Chondrocyte (in vitro differentiated cells): ENCODE data around the gene SALL1. TPM values are rescaled to one million over a fixed set of nuclear protein-coding genes. Genes with fewer than 3 reads are reported as not detected.

Experiments used
- DNase-seq: peaks from one replicate; pipeline ENCODE4 v3.0.0; 2021; ENCODE audit warnings: mixed read lengths, low spot score
- H3K27ac Mint-ChIP-seq: one replicate; pipeline ENCODE4 v1.8.0; 2021; ENCODE audit warnings: mild to moderate bottlenecking, moderate library complexity, mixed read lengths; ENCODE audit not compliant: unreplicated experiment
- H3K27me3 Mint-ChIP-seq: 2 replicates; pipeline ENCODE4 v1.8.0; 2021; ENCODE audit warnings: low read depth, mixed read lengths
- H3K36me3 Mint-ChIP-seq: 2 replicates; pipeline ENCODE4 v1.8.0; 2021; ENCODE audit warnings: low read depth, mixed read lengths
- H3K4me1 Mint-ChIP-seq: 2 replicates; pipeline ENCODE4 v1.8.0; 2021; ENCODE audit warnings: low read depth, mild to moderate bottlenecking, mixed read lengths
- H3K4me3 Mint-ChIP-seq: one replicate; pipeline ENCODE4 v1.8.0; 2021; ENCODE audit warnings: mild to moderate bottlenecking, moderate library complexity, mixed read lengths; ENCODE audit not compliant: unreplicated experiment
- H3K9me3 Mint-ChIP-seq: 2 replicates; pipeline ENCODE4 v1.8.0; 2021; ENCODE audit warnings: low read depth, mixed read lengths
- CTCF ChIP-seq: fragments of 200-600 bp; sonication (generic); IDR thresholded peaks from 2 replicates; pipeline ENCODE4 v1.5.0; 2021; ENCODE audit warnings: antibody characterized with exemption, mild to moderate bottlenecking, moderate library complexity
- total RNA-seq: library from RNA; stranded (reverse); gene quantifications from 3 replicates; pipeline ENCODE4 v1.2.1, GENCODE V29; 2021

SALL1 gene
- total RNA-seq, 1 donor from 2014 or later: 0.20 TPM

- DNase-seq: no peak
- Mint-ChIP-seq H3K27ac (no peak overlapping the region), H3K36me3 (no peaks in the 10 kb centered on the region), H3K4me3 (no peak overlapping the region), H3K9me3 (peaks cover 6% of the 10 kb centered on the region), H3K27me3 (peaks cover 54% of the 10 kb centered on the region), H3K4me1 (no peaks in the 10 kb centered on the region)
- TF ChIP-seq CTCF: no peak
Observed at GRCh38 chr16:51112323-51112722, 38.7 kb downstream of the SALL1 start.

GRCh38 chr16:51111759-51112158, 39.3 kb downstream of the SALL1 start:
- no peak for DNase-seq
- Mint-ChIP-seq H3K27me3 (peaks cover 52% of the 10 kb centered on the region), H3K27ac (no peak overlapping the region), H3K4me3 (no peak overlapping the region), H3K4me1 (no peaks in the 10 kb centered on the region), H3K9me3 (peaks cover 6% of the 10 kb centered on the region), H3K36me3 (no peaks in the 10 kb centered on the region)
- TF ChIP-seq CTCF: no peak

GRCh38 chr16:51110700-51111157, 40.3 kb downstream of the SALL1 start:
- H3K4me1 Mint-ChIP-seq: no peaks in the 10 kb centered on the region

GRCh38 chr16:51109173-51109572, 41.9 kb downstream of the SALL1 start:
- no peak for TF ChIP-seq CTCF
- Mint-ChIP-seq H3K36me3 (no peaks in the 10 kb centered on the region), H3K27me3 (peaks cover 33% of the 10 kb centered on the region), H3K9me3 (peaks cover 6% of the 10 kb centered on the region), H3K27ac (no peak overlapping the region), H3K4me1 (no peaks in the 10 kb centered on the region), H3K4me3 (no peak overlapping the region)
- no peak for DNase-seq

More at GRCh38 chr16:51110700-51111157, 40.3 kb downstream of the SALL1 start:
- Mint-ChIP-seq H3K27ac (no peak overlapping the region), H3K27me3 (peaks cover 48% of the 10 kb centered on the region), H3K4me3 (no peak overlapping the region), H3K9me3 (peaks cover 6% of the 10 kb centered on the region), H3K36me3 (no peaks in the 10 kb centered on the region)
- TF ChIP-seq CTCF: no peak
- no peak for DNase-seq

- Mint-ChIP-seq H3K27ac (no peak overlapping the region), H3K4me1 (no peaks in the 10 kb centered on the region), H3K9me3 (peaks cover 8% of the 10 kb centered on the region), H3K4me3 (no peak overlapping the region), H3K27me3 (peaks cover 22% of the 10 kb centered on the region), H3K36me3 (no peaks in the 10 kb centered on the region)
- no peak for TF ChIP-seq CTCF
- DNase-seq: no peak
Observed at GRCh38 chr16:51107742-51108141, 43.3 kb downstream of the SALL1 start.
